ENCODE results near the gene LIMCH1.

The LIMCH1 gene

DNA sequence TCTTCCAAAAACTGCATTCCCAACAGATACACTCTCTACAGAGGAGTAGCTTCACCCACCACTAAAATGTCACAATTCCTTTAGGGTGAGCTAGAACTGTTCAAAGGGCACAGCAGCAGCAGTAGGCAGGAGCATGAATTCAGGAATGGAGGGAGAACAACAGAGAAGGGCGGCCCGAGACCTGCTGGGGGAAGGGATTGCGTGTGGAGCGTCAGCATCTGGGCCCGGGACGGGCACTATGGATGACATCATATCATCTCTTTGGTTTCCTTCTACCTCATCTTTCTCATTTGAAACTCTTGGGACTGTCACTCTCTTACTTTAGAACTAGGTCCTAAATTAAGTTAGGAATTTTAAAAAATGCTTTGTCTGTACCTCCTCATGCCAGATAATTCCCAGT is 115.6 kb downstream of the LIMCH1 start:
- Histone ChIP-seq H3K4me3 (ENCODE audit: low read length) (no peak overlapping the region), H3K4me2 (ENCODE audit: low read length) (no peak overlapping the region), H4K20me1 (ENCODE audit: control insufficient read depth, insufficient read depth, low read depth, low read length) (no peaks in the 10 kb centered on the region), H3K79me2 (ENCODE audit: control insufficient read depth, low read length) (no peaks in the 10 kb centered on the region), H3K27me3 (ENCODE audit: control insufficient read depth, low read length) (peaks cover 12% of the 10 kb centered on the region), H3K4me1 (ENCODE audit: control insufficient read depth, low read length) (no peaks in the 10 kb centered on the region), H3K9me2 (replicated peaks; ENCODE audit: control insufficient read depth, low read length) (no peaks in the 10 kb centered on the region), H3K36me3 (ENCODE audit: control insufficient read depth, low read length) (no peaks in the 10 kb centered on the region), H3K9me3 (ENCODE audit: control insufficient read depth, insufficient read depth, low read length) (no peaks in the 10 kb centered on the region), H3F3A (ENCODE audit: control insufficient read depth, insufficient read depth) (no peaks in the 10 kb centered on the region), H3K27ac (ENCODE audit: low read depth, low read length) (no peak overlapping the region)
- TF ChIP-seq, protein P1, sequence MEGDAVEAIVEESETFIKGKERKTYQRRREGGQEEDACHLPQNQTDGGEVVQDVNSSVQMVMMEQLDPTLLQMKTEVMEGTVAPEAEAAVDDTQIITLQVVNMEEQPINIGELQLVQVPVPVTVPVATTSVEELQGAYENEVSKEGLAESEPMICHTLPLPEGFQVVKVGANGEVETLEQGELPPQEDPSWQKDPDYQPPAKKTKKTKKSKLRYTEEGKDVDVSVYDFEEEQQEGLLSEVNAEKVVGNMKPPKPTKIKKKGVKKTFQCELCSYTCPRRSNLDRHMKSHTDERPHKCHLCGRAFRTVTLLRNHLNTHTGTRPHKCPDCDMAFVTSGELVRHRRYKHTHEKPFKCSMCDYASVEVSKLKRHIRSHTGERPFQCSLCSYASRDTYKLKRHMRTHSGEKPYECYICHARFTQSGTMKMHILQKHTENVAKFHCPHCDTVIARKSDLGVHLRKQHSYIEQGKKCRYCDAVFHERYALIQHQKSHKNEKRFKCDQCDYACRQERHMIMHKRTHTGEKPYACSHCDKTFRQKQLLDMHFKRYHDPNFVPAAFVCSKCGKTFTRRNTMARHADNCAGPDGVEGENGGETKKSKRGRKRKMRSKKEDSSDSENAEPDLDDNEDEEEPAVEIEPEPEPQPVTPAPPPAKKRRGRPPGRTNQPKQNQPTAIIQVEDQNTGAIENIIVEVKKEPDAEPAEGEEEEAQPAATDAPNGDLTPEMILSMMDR (IDR thresholded peaks at IDR 0.05; ENCODE audit: low read depth, low read length, poor library complexity, severe bottlenecking): no peak
- TF ChIP-seq EZH2phosphoT487 (IDR thresholded peaks at IDR 0.05; ENCODE audit: borderline replicate concordance, low read length): no peak

DNA sequence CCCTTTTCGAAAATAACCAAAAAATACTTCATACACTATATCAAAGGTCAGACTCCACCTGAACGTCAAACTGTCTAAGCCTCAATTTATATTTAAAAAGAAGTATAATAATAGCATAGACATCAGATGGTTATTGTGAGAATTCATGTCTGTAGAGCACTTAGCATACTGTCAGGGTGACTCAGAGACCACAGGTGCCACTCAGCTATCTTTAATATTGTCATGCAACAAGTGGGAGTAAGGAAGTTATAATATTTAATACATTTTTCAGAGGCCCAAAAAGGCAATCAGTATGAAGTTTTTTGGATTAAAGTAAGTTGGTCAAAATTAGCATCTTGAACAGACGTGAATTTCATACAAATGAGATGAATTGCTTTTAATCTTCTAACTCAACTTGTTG is 117.2 kb downstream of the LIMCH1 start:
- Histone ChIP-seq H3K4me2 (ENCODE audit: low read length) (no peak overlapping the region), H3K4me1 (ENCODE audit: control insufficient read depth, low read length) (no peaks in the 10 kb centered on the region), H3K9me3 (ENCODE audit: control insufficient read depth, insufficient read depth, low read length) (no peaks in the 10 kb centered on the region), H3K9me2 (replicated peaks; ENCODE audit: control insufficient read depth, low read length) (no peaks in the 10 kb centered on the region), H4K20me1 (ENCODE audit: control insufficient read depth, insufficient read depth, low read depth, low read length) (no peaks in the 10 kb centered on the region), H3K79me2 (ENCODE audit: control insufficient read depth, low read length) (no peaks in the 10 kb centered on the region), H3K36me3 (ENCODE audit: control insufficient read depth, low read length) (no peaks in the 10 kb centered on the region), H3K27ac (ENCODE audit: low read depth, low read length) (no peak overlapping the region), H3K4me3 (ENCODE audit: low read length) (no peak overlapping the region), H3F3A (ENCODE audit: control insufficient read depth, insufficient read depth) (no peaks in the 10 kb centered on the region), H3K27me3 (ENCODE audit: control insufficient read depth, low read length) (peaks cover 12% of the 10 kb centered on the region)
- TF ChIP-seq, protein P1 (IDR thresholded peaks at IDR 0.05; ENCODE audit: low read depth, low read length, poor library complexity, severe bottlenecking): no peak
- TF ChIP-seq EZH2phosphoT487 (IDR thresholded peaks at IDR 0.05; ENCODE audit: borderline replicate concordance, low read length): no peak

DNA sequence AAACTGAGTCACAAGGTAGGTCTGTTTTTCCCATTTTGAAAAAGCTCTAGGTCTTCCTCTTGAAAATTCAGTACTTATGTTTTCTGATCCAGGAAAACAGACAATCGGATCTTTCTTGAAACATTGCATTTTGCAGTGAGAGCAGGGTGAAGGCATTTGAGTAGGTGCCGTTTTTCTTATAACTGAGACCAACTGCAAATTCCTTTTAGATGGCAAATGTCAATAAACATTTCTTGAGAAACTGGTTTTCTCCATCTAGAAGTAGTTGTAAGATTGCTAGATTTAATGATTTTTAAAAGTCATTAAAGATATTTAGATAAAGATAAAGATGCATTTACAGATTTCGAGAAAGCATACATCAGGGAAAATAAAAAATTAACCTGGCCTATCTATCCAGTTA is 118.1 kb downstream of the LIMCH1 start:
- no peaks in the 10 kb centered on the region for H3K9me3 ChIP-seq (ENCODE audit: control insufficient read depth, insufficient read depth, low read length)
- H3K27ac ChIP-seq (ENCODE audit: low read depth, low read length): no peak overlapping the region
- TF ChIP-seq EZH2phosphoT487 (IDR thresholded peaks at IDR 0.05; ENCODE audit: borderline replicate concordance, low read length): no peak
- TF ChIP-seq, protein P1 (IDR thresholded peaks at IDR 0.05; ENCODE audit: low read depth, low read length, poor library complexity, severe bottlenecking): no peak
- no peaks in the 10 kb centered on the region for H3K4me1 ChIP-seq (ENCODE audit: control insufficient read depth, low read length)
- no peaks in the 10 kb centered on the region for H4K20me1 ChIP-seq (ENCODE audit: control insufficient read depth, insufficient read depth, low read depth, low read length)
- no peak overlapping the region for H3K4me3 ChIP-seq (ENCODE audit: low read length)
- peaks cover 12% of the 10 kb centered on the region for H3K27me3 ChIP-seq (ENCODE audit: control insufficient read depth, low read length)
- no peaks in the 10 kb centered on the region for H3K36me3 ChIP-seq (ENCODE audit: control insufficient read depth, low read length)
- no peaks in the 10 kb centered on the region for H3K79me2 ChIP-seq (ENCODE audit: control insufficient read depth, low read length)
- no peaks in the 10 kb centered on the region for H3K9me2 ChIP-seq (replicated peaks; ENCODE audit: control insufficient read depth, low read length)
- no peaks in the 10 kb centered on the region for H3F3A ChIP-seq (ENCODE audit: control insufficient read depth, insufficient read depth)
- no peak overlapping the region for H3K4me2 ChIP-seq (ENCODE audit: low read length)

Data from DOHH2 (cell line).